CMK (cell line): ENCODE data around the gene FLT3LG.
A peak's percentile ranks its signal among the peaks of the same experiment; 100 is the strongest.
"Not testable (repeated sequence)": the region's sequence is repeated elsewhere in the genome, so short reads cannot be mapped to it uniquely, and the experiment has no call there.

Experiments used
- DNase-seq: peaks from one replicate; pipeline ENCODE4 v3.0.0-alpha.2; 2010; ENCODE audit warnings: low read depth

The FLT3LG gene

DNA sequence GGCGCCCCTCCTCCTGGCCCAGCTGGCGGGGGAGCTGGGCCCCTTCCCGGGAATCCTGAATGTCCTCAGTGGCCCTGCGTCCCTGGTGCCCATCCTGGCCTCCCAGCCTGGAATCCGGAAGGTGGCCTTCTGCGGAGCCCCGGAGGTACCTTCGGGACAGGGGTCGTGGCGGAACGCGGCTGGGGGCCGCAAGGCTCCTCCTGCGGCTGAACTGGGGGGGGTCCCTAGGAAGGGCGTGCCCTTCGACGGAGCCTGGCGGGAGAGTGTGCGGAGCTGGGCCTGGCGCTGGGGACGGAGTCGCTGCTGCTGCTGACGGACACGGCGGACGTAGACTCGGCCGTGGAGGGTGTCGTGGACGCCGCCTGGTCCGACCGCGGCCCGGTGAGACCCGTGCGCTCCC is 12.4 kb upstream of the FLT3LG start:
- no peak for DNase-seq

DNA sequence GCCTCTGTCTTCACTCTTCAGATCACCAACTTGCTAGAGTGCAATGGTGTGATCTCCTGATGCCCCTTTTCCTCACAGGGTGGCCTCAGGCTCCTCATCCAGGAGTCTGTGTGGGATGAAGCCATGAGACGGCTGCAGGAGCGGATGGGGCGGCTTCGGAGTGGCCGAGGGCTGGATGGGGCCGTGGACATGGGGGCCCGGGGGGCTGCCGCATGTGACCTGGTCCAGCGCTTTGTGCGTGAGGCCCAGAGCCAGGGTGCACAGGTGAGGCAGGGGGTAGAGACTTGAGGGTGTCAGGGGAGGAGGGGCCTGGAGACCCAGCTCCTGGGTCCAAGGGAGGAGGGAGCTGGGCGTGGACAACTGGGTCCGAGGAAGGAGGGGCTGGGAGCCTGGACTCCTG is 11.5 kb upstream of the FLT3LG start:
- no peak for DNase-seq

DNA sequence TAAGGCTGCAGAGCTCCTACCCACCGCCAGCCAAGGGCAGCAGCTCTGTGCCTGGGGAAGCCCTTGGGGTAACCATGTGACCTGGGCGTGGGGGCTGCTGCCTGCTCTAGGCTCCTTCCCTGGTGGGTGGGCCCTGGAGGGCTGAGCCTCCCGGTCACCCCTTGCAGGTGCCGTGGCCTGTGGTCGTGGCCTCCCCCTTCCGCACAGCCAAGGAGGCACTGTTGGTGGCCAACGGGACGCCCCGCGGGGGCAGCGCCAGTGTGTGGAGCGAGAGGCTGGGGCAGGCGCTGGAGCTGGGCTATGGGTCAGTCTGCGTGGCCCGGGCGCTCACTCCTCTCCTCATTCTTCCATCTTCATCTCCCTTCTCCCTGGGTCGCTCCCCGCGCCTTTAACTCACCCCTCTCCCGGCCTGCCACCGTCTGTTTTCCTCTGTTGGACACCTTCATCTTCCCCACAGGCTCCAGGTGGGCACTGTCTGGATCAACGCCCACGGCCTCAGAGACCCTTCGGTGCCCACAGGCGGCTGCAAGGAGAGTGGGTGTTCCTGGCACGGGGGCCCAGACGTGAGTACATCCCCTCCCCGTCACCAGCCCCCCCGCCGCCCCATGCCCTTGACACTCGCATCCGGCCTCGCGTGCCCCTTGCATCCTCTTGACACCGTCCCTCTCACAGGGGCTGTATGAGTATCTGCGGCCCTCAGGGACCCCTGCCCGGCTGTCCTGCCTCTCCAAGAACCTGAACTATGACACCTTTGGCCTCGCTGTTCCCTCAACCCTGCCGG is 9.9 kb upstream of the FLT3LG start:
- DNase-seq = no peak

DNA sequence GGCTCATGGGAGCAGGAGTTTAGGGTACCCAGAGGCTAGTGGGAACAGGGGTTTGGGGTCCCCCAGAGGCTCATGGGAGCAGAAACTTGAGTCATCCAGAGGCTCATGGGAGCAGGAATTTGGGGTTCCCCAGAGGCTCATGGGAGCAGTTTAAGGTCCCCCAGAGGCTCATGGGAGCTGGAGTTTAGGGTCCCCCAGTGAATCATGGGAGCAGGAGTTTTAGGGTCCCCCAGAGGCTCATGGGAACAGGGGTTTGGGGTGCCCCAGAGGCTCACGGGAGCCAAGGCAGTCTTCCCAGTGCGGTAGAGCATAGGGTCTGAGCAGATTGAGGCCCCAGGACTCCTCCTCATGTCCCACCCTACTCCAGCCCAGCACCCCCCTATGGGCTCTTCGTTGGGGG is 8.6 kb upstream of the FLT3LG start:
- no peak for DNase-seq

DNA sequence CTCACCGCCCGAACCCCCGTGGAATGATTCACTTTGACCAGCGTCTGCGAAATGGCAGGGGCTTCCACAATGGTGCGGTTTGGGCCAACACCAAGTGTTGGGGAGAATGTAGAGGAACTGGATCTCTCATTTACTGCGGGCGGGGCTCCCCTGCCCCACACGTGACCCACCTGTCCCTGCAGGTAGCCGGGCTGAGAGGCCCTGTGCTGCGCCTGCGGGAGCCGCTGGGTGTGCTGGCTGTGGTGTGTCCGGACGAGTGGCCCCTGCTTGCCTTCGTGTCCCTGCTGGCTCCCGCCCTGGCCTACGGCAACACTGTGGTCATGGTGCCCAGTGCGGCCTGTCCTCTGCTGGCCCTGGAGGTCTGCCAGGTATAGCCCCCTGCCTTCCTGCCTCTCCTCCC is 5.8 kb upstream of the FLT3LG start:
- no peak for DNase-seq

DNA sequence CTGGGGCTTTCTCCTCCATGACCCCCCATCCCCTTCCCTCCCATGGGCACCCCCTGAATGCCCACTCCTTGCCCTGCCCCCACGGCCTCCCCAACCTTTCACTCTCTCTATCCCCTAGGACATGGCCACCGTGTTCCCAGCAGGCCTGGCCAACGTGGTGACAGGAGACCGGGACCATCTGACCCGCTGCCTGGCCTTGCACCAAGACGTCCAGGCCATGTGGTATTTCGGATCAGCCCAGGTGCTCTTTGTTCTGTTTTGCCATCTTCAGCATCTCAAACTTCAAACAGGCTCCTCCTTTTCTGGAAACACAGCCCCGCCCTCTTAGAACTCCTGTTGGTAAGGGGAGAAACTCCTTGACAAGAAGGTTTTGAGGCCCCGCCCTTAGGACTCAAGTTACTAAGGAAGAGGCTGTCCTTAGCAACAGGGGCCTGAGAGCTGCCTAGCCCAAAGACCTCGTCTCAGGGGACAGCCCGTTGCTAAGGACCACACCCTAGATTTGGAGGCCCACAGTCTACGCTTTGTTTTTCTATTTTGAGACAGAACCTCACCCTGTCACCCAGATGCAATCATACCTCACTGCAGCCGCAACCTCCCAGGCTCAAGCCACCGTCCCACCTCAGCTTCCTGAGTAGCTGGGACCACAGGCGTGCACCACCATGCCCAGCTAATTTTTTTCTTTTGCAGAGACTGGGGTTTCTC is 5.1 kb upstream of the FLT3LG start:
- DNase-seq = peak; percentile 95

DNA sequence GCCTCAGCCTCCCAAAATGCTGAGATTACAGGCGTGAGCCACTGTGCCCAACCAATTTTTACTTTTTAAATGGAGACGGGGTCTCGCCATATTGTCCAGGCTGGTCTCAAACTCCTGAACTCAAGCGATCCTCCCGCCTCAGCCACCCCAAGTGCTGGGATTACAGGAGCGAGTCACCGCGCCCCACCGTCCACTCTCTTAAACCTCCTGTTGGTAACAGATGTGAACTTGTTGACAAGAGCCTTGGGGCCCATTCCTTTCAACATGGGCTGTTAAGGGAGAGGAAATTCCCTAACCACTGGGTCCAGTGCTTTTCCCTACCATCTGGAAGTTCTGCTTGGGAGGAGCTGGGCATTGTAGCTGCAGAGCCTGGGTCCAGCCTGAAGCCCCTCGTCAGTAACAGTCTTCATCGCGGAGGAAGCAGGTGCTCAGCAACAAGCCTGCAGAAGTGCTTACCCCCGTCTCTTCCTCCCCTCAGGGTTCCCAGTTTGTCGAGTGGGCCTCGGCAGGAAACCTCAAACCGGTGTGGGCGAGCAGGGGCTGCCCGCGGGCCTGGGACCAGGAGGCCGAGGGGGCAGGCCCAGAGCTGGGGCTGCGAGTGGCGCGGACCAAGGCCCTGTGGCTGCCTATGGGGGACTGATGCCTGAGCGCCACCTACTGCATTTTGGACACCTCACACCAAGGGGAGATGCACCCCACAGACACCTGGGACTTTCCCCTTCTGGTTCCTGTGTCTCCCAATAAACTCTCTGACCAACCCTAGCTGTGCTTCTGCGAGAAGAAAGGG is 4.0 kb upstream of the FLT3LG start:
- DNase-seq = peak; percentile 85

DNA sequence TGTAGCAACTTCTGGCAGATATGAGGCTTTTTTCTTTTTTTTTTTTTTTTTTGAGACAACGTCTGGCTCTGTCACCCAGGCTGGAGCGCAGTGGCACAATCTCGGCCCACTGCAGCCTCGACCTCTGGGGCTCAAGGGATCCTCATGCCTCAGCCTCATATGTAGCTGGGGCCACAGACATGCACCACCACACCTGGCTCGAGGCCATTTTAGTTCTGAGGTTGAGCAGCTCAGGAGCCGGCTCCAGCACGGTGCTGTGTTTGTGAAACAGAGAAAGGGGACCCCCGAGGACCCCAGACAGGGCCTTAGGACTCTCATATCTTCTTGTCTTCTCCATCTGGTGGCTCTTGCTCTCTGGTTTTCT is 3.4 kb upstream of the FLT3LG start:
- DNase-seq = no peak

DNA sequence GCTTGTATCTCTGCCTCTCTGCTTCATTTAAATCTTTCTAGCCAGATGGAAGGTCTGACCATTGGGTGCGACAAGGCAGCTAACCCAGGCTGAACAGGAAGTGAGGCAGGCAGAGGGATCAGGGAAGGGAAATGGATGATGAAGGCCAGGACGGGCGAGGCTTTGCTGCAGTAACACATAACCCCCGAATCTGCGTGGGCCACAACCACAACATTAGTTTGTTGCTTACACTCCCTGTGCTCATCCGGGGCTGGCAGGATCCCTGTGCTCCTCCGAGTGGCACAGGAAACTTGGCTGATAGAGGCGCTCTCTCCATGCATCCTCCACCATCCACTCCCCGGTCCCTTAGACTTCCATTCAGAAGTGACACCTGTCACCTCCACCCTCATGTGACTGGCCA is 1.1 kb upstream of the FLT3LG start:
- DNase-seq = no peak

DNA sequence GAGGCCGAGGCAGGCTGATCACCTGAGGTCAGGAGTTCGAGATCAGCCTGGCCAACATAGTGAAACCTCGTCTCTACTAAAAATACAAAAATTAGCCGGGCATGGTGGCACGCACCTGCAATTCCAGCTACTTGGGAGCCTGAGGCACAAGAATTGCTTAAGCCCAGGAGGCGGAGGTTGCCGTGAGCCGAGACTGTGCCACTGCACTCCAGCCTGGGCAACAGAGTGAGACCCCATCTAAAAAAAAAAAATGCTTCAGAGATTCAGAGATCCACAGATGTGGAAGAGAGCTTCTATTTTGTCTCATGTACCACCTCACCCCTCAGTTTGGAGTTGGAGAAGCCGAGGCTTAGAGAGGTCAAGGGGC is 531 bp upstream of the FLT3LG start:
- DNase-seq = not testable (repeated sequence)

DNA sequence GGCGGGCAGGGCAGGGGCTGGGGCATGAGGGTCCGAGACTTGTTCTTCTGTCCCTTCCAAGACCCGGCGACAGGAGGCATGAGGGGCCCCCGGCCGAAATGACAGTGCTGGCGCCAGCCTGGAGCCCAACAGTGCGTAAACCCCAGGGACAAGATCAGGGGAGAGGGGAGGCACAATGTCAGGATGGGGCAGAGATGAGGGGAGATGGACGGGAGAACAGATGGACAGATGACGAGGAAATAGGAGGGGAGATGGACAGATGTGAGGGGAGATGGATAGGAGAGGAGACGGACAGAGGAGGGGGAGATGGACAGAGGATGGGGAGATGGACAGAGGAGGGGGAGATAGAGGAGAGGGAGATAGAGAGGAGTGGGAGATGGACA is 518 bp downstream of the FLT3LG start:
- no peak for DNase-seq

DNA sequence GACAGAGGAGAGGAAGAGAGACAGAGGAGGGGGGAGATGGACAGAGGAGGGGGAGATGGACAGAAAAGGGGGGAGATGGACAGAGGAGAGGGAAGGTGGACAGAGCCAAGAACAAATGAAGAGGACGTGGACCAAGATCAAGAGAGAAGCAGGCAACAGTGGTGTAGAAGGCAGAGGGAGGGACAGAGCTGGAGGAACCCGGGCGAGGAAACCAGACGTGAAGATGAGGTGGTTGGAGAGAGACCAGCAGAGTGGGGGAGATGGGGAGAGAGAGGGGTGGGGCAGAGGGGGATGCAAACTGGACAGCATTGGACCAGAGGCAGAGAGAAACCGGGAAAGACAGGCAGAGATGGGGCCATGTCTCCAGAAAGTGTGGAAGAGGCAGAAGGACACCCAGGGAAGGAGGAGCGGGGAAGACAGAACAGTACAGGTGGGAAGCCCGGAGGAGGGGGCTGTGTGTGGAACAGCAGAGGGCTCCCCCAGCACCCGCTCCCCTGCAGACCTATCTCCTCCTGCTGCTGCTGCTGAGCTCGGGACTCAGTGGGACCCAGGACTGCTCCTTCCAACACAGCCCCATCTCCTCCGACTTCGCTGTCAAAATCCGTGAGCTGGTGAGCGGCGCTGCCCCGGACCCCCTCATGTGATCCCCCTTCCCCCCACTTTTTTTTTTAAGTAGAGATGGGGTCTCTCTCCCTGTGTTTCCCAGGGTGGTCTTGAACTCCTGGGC is 1.3 kb downstream of the FLT3LG start:
- DNase-seq = no peak

DNA sequence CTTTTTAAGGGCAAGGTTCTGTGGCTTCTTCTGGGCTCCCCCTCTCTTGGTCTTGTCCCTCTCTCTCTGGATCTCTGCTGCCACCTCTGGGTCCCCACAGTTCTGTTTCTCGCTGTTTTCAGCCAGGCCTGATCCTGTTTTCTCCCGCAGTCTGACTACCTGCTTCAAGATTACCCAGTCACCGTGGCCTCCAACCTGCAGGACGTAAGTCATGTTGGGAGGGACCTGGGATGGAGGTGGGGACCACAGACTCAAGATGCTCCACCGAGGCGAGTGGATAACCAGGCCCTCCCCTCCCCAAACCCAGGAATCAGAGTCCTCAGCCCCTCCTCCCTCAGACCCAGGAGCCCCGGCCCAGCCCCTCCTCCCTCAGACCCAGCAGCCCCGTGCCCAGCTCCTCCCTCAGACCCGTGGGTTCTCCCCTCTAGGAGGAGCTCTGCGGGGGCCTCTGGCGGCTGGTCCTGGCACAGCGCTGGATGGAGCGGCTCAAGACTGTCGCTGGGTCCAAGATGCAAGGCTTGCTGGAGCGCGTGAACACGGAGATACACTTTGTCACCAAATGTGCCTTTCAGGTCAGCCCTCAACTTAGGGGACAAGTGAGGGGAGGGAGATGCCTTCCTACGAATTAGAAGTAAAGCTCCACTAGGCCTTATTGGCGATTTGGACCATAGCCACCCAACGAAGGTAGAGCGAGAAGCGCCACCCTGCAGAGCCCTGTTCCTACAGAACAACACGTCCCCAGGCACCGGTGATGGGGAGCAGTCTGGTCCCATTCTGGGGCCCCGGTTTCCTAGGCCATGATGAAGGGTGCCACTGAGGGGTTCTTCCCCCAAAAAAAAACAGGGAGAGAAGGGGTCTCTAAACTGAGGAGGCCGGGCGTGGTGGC is 2.2 kb downstream of the FLT3LG start:
- DNase-seq = no peak

DNA sequence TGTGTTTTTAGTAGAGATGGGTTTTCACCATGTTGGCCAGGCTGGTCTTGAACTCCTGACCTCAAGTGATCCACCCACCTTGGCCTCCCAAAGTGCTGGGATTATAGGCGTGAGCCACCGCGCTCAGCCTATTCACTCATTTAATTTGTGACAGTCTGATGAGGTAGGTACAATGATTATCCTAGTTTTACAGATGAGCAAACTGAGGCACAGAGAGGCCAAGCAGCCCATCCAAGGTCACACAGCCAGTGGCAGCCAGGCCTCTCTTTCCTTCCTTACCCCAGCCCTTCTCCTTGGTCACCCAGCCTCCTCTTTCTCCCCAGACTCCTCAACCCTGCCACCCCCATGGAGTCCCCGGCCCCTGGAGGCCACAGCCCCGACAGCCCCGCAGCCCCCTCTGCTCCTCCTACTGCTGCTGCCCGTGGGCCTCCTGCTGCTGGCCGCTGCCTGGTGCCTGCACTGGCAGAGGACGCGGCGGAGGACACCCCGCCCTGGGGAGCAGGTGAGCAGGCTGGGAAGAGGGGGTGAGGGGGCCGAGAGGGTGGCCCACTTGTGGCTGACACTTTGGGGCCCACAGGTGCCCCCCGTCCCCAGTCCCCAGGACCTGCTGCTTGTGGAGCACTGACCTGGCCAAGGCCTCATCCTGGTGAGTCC is 6.1 kb downstream of the FLT3LG start:
- DNase-seq = no peak

DNA sequence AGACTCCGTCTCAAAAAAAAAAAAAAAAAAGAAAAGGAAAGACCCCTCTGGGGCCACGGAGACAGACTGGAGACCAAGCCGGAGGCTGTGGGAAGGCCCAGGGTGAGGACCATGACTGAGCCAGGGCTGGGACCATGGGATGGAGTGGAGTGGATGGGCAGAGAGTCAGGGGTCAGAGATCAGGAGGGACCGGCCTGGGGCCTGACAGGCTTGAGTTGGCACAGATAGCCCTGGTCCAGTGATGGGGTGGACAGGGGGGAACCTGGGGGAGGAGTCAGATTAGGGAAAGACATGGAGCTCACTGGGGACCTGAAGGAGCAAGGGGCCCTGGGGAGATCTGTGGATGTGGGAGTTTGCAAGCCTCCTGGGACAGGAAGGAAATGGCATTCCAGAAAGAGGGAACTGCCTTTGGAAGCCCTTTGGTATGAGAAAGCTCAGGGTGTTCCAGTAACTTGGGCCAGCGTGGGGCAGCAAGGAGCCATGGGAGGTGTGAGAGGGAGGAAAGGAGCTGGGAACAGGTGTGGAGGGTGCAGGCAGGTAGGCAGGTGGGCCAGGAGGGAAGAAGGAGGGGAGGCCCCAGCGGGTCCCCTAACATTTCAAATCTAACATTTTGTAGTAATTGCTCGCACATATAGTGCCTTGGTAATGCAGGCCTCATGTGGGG is 7.1 kb downstream of the FLT3LG start:
- no peak for DNase-seq

DNA sequence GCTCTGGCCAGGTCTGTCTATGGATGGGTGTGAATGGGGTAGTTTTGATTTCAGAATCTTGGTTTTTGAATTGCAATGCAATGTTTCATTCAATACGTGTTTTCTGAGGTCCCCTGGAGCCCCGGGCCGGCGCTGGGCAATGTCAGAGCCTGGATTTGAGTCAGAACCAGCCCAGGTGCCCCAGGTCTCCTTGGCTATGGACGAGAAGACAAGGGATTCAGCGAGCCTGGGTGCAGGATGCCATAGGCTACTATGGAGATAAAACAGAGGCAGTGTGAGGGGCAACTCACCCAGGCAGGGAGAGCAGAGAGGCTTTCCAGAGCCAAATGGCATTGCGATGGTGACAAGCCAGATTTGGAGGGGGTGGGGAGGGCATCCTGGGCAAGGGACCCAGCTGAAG is 12.2 kb downstream of the FLT3LG start:
- no peak for DNase-seq

DNA sequence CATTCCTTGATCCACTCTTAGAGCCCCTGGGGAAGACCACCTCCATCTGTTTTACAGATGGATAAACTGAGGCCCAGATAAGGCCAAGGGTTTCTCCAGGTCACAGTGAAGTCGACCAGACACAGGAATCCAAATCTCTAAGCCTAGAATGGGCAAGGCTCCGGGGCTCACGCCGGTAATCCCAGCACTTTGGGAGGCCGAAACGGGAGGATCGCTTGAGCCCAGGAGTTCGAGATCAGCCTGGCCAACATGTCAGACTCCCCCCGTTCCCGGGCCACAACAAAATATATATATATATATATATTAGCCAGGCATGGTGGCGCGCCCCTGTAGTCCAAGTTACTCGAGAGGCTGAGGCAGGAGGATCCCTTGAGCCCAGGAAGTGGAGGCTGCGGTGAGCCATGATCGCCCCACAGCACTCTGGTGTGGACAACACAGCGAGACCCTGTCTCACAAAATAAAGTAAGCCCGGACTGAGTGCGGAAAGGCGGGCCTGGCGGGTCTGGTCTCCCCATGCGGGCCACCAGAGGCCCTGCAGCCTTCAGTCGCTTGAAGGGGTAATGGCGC is 12.8 kb downstream of the FLT3LG start:
- DNase-seq = no peak

DNA sequence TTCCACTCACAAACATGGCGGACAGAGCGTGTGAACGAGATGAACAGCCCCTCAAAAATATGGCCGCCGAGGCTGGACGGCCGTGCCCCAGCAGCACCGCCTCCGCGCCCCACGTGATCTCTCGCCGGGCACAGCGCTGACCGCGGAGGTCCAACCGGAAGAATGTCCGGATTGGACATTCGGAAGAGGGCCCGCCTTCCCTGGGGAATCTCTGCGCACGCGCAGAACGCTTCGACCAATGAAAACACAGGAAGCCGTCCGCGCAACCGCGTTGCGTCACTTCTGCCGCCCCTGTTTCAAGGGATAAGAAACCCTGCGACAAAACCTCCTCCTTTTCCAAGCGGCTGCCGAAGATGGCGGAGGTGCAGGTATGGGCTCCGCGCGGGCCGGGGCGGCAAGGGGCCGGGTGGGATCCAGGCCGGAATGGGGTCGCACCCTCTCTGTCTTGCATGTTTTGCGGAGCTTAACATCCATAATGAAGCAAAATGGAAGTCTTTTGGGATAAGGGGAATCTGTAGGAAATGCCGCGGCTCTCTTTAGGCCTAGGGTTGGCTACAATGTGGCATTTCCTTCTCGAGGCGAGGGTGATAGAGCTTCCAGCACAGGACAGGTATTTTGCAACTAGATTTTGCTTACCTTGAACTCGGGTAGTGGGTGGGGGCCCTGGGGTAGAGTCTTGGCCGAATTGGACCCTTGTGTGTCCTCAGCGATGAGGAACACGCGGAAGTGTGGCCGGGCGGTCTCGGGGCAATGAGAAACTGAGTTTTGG is 13.4 kb downstream of the FLT3LG start, which contains the start of gene RPL13A:
TSS of gene RPL13A (plus strand) at position 332 of the 769 bp plus-strand sequence. CDS start at position 354, 22 bp downstream.
- peak; percentile 99 for DNase-seq
